ENCODE measurements around the gene INTS15.

- TF ChIP-seq POLR2AphosphoS5 (IDR thresholded peaks at IDR 0.05) (no peak), CTCF (IDR thresholded peaks at IDR 0.05) (no peak)
Observed at GRCh38 chr7:6600093-6600492, 10.3 kb downstream of the INTS15 start.

All from upper lobe of left lung (tissue), 4 donors.